Activated CD4-positive, alpha-beta T cell treated with anti-CD3 and anti-CD28 coated beads, Interleukin-2, amount 10 ng/mL, durations not matched to agents 7 days and 5 days (primary cell): Measurements from ENCODE around the gene MYO9B. TPM values are rescaled to one million over a fixed set of nuclear protein-coding genes. Genes with fewer than 3 reads are reported as not detected.

Source experiments
- CTCF ChIA-PET: fragments of 350-600 bp; sonication (Branson Sonifier 250); formaldehyde crosslinking; loops from one replicate; lab custom pipeline; 2021; ENCODE audit warnings: antibody characterized with exemption; lab: Charles Lee
- POLR2A ChIA-PET: fragments of 350-600 bp; sonication (Branson Sonifier 250); formaldehyde crosslinking; loops from one replicate; lab custom pipeline; 2021; ENCODE audit warnings: antibody characterized with exemption; lab: Charles Lee
- DNase-seq: peaks from one replicate; pipeline ENCODE4 v3.0.0-alpha.2; 2020
- H3K27ac Mint-ChIP-seq: one replicate; pipeline ENCODE4 v1.8.0; 2021; ENCODE audit warnings: mild to moderate bottlenecking, moderate library complexity, mixed read lengths
- H3K27me3 Mint-ChIP-seq: one replicate; pipeline ENCODE4 v1.8.0; 2021; ENCODE audit warnings: mixed read lengths
- H3K36me3 Mint-ChIP-seq: one replicate; pipeline ENCODE4 v1.8.0; 2021; ENCODE audit warnings: low read depth, mixed read lengths
- H3K4me1 Mint-ChIP-seq: one replicate; pipeline ENCODE4 v1.8.0; 2021; ENCODE audit warnings: mixed read lengths
- H3K4me3 Mint-ChIP-seq: one replicate; pipeline ENCODE4 v1.8.0; 2021; ENCODE audit warnings: mild to moderate bottlenecking, moderate library complexity, mixed read lengths
- H3K9me3 Mint-ChIP-seq: one replicate; pipeline ENCODE4 v1.8.0; 2021; ENCODE audit warnings: mixed read lengths
- total RNA-seq, 2 experiments: library from RNA; stranded (reverse); gene quantifications; one replicate each; pipeline ENCODE4 v1.2.3, GENCODE V29; 2021

The MYO9B gene, protein sequence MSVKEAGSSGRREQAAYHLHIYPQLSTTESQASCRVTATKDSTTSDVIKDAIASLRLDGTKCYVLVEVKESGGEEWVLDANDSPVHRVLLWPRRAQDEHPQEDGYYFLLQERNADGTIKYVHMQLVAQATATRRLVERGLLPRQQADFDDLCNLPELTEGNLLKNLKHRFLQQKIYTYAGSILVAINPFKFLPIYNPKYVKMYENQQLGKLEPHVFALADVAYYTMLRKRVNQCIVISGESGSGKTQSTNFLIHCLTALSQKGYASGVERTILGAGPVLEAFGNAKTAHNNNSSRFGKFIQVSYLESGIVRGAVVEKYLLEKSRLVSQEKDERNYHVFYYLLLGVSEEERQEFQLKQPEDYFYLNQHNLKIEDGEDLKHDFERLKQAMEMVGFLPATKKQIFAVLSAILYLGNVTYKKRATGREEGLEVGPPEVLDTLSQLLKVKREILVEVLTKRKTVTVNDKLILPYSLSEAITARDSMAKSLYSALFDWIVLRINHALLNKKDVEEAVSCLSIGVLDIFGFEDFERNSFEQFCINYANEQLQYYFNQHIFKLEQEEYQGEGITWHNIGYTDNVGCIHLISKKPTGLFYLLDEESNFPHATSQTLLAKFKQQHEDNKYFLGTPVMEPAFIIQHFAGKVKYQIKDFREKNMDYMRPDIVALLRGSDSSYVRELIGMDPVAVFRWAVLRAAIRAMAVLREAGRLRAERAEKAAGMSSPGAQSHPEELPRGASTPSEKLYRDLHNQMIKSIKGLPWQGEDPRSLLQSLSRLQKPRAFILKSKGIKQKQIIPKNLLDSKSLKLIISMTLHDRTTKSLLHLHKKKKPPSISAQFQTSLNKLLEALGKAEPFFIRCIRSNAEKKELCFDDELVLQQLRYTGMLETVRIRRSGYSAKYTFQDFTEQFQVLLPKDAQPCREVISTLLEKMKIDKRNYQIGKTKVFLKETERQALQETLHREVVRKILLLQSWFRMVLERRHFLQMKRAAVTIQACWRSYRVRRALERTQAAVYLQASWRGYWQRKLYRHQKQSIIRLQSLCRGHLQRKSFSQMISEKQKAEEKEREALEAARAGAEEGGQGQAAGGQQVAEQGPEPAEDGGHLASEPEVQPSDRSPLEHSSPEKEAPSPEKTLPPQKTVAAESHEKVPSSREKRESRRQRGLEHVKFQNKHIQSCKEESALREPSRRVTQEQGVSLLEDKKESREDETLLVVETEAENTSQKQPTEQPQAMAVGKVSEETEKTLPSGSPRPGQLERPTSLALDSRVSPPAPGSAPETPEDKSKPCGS (N-terminal part only)
- 100 to 1,000 TPM; 217 to 218 TPM for total RNA-seq

DNA sequence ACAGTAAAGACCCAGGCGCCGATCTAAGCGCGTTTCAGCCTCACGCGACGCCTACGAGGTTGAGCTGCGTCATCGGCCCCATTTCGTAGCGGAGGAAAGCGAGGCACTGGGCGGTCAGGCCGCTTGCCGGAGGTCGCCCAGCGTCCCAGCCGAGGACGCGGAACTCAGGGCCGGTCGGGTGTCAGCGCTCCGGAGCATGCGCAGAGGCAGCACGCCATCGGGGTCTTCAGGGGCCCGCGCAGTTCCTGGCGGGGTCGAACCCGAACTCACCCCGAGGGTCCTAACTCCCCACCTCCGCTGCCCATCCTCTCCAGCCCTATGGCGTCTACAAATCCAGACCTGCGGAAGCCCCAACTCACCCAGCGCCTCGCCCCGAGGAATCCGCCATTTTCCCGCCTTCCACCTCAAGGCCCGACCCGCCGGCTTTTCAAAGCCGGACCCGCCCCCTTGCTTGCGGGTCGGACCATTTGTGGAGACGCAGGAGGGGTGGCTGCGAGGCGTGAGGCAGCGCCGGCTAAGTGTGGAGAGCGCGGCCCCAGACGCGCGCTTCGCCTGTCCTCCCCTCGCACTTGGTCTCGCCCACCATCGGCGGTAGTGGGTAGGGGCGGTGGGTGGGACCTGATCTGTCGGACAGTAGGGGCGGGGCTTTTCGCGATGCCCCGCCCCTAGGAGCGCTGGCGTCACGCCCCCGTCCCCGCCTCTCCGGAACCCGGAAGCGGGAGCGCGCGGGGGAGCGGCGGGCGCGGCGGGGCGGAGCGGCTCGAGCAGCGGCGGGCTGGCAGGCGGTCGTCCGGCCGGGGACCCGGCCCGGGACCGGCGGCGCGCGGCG lies at the start of gene MYO9B, which contains the start of gene HAUS8:
MYO9B (plus strand) TSS at position 743 of the 829 bp plus-strand sequence. CDS start 25,941 bp downstream, outside the sequence.
HAUS8 (minus strand) TSS at position 418 of the 829 bp plus-strand sequence; CDS start at position 388, 30 bp downstream.
- Mint-ChIP-seq H3K4me1 (peaks cover 62% of the 10 kb centered on the region), H3K9me3 (no peaks in the 10 kb centered on the region), H3K27me3 (no peaks in the 10 kb centered on the region), H3K36me3 (peaks cover 32% of the 10 kb centered on the region), H3K27ac (peak within 1 kb of the TSS; percentile 99), H3K4me3 (peak within 1 kb of the TSS; percentile 100)
- ChIA-PET POLR2A (no interaction called here), CTCF (interaction anchor here (0.8 to 1.2 kb wide), 3 partner anchors 44 to 185 kb away, joined by 3 read pairs; no protein-coding TSS in a partner anchor)
- DNase-seq, result peak; percentile 99

DNA sequence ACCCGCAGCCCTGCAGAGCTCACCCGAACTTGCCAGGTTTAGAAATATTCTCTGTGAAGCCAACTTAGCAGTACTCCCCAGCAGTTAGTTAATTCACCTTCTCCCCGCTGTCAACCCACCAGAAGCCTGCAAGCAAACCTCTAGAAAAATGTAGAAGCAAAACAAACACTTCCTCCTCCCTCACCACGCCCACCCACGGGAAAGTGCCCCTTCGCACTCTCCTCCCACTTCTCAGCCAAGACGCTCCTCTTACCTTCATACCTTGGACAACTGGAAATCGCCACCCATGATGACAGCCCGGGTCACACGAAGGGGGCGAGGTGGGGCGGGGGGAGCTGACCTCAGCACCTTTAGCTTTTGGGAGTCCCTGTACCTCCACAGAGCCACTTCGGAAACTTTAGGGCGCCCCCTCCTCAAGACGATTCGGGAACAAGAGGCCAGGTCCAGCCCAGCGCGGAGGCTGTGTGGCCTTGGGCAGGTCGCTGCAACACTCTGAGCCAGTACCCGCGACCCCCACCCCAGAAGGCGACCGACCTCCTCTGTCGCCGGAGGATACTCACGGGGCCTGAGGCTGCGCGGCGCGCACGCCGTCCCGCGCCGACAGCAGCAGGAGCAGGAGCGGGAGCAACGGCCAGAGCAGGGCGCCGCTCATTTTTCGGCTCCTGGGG lies 49.5 kb upstream of the MYO9B start:
- H3K4me3 Mint-ChIP-seq, result no peak overlapping the region
- H3K27me3 Mint-ChIP-seq, result peaks cover 42% of the 10 kb centered on the region
- no peaks in the 10 kb centered on the region for H3K4me1 Mint-ChIP-seq
- no peak overlapping the region for H3K27ac Mint-ChIP-seq
- DNase-seq, result no peak
- peaks cover 17% of the 10 kb centered on the region for H3K9me3 Mint-ChIP-seq
- ChIA-PET POLR2A (no interaction called here), CTCF (no interaction called here)
- H3K36me3 Mint-ChIP-seq, result no peaks in the 10 kb centered on the region

DNA sequence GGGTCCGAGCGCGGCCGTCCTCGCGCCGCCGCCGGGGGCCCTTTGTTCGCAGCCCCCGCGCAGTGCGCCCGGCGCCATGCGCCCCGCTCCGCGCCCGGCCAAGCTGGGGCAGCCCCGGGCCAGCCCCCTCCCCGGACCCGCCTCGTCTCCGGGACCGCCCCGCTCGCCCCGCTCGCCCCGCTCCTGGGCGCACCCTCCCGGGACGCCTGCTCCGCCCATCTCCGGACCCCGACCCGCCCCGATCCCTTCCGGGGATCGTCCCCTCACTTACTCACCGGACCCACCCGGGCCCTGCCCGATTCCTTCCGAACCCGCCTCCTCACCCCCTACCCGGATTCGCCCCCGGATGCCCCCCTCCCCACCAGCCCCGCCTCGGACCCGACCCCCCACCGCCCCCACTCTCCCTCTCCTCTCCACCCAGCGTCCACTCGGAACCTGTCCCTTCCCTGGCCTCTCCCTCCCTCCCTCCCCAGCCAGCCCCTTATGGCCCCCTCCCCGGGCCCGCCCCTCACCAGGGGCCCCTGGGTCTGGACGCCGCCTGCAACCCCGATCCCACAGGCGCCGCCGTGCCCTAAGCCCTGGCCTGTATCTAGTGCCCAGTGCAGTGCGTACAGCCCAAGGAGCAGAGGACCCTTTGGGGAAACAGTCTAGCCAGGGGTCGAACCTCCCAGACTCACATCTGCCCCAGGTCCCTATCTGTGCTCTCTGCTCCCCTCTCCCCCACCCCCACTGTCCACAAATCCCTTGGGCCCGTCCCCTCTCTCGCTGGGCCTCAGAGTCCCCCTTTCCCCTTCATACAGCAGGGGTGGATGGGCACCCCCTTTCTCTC lies 48.7 kb upstream of the MYO9B start, which contains the start of gene CPAMD8:
CPAMD8 (minus strand) TSS at position 105 of the 829 bp plus-strand sequence. CDS start 168 bp downstream, outside the sequence.
- Mint-ChIP-seq H3K27ac (no peak within 1 kb of the TSS), H3K4me3 (no peak within 1 kb of the TSS), H3K36me3 (no peaks in the 10 kb centered on the region), H3K27me3 (peaks cover 42% of the 10 kb centered on the region), H3K4me1 (no peaks in the 10 kb centered on the region), H3K9me3 (peaks cover 17% of the 10 kb centered on the region)
- CTCF ChIA-PET, result no interaction called here
- DNase-seq, result no peak
- POLR2A ChIA-PET, result no interaction called here

DNA sequence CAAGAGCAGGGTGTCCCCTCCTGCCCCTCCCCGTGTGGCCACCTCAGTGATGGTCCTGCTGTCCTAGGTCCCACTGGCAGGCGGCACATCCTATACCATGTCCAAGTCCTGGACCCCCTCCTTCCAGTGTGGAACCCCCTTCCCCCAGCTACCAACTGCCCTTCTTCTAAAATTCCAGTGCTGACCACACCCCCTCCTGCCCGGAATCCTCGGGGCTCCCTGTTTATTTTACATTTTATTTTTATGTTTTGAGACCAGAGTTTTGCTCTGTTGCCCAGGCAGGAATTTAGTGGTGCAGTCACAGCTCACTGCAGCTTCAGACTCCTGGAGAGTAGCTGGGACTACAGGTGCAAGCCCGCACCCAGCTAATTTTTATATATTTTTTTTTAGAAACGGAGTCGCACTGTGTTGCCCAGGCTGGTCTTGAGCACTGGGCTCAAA lies 48.0 kb upstream of the MYO9B start:
- no peaks in the 10 kb centered on the region for H3K36me3 Mint-ChIP-seq
- no peak for DNase-seq
- H3K4me3 Mint-ChIP-seq, result no peak overlapping the region
- no peak overlapping the region for H3K27ac Mint-ChIP-seq
- POLR2A ChIA-PET, result no interaction called here
- no peaks in the 10 kb centered on the region for H3K4me1 Mint-ChIP-seq
- H3K27me3 Mint-ChIP-seq, result peaks cover 42% of the 10 kb centered on the region
- CTCF ChIA-PET, result no interaction called here
- peaks cover 17% of the 10 kb centered on the region for H3K9me3 Mint-ChIP-seq

DNA sequence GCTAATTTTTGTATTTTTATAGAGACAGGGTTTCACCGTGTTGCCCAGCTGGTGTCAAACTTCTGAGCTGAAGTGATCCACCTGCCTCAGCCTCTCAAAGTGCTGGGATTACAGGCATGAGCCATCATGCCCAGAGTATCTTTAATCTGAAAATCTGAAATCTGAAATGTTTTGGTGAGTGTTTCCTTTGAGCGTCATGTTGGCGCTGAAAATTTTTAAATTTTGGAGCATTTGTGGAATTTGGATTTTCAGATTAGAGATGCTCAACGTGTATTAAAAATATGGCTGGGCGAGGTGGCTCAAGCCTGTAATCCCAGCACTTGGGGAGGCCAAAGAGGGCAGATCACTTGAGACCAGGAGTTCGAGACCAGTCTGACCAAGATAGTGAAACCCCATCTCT lies 43.8 kb upstream of the MYO9B start:
- ChIA-PET CTCF (no interaction called here), POLR2A (no interaction called here)
- Mint-ChIP-seq H3K27ac (no peak overlapping the region), H3K4me1 (no peaks in the 10 kb centered on the region), H3K9me3 (no peaks in the 10 kb centered on the region), H3K36me3 (no peaks in the 10 kb centered on the region), H3K27me3 (peaks cover 17% of the 10 kb centered on the region), H3K4me3 (no peak overlapping the region)
- DNase-seq, result no peak

DNA sequence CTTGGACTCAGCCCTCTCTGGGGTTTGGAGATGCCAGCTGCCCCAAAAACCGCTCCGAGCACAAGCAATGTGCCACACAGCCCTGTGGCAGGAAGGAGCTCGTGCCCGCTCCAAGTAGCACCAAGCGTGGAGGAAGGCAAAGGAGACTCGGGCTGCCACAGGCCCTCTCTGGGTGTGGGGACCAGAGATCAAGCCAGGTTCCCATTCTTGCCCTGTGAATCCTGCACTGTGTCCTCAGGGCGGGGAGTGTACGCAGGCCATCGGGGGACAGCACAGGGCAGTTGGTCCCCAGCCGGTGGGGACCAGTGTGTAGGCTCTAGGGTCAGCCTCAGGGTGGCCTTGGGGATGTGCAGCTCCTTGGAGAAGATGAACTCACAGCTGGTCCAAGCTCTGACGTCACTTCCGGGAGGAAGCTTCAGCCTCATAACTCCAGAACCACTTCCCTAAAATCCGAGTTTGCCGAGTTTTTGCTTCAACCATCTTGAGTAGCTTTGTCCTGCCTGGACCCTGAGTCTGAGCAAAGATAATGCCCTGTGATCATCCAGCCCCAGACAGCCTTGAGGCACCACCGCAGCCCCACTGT lies 39.6 kb upstream of the MYO9B start:
- no peak overlapping the region for H3K4me3 Mint-ChIP-seq
- H3K9me3 Mint-ChIP-seq, result no peaks in the 10 kb centered on the region
- H3K4me1 Mint-ChIP-seq, result no peaks in the 10 kb centered on the region
- POLR2A ChIA-PET, result no interaction called here
- H3K27me3 Mint-ChIP-seq, result no peaks in the 10 kb centered on the region
- no peak overlapping the region for H3K27ac Mint-ChIP-seq
- no peaks in the 10 kb centered on the region for H3K36me3 Mint-ChIP-seq
- CTCF ChIA-PET, result interaction anchor here (0.7 kb wide), 1 partner anchor 26 kb away, joined by 3 read pairs; no protein-coding TSS in a partner anchor
- no peak for DNase-seq

DNA sequence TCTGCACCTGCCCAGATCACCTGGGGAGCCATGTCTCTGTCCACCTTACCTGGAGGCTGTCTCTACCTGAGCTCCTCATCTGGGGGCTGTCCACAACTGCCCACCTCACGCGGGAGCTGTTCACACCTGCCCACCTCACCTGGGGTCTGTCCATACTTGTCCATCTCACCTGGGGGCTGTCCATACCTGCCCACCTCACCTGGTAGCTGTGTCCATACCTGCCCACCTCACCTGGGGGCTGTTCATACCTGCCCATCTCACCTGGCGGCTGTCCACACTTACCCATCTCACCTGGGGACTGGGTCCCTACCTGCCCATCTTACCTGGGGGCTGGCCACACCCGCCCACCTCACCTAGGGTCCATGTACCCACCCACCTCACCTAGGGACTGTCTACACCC lies 38.9 kb upstream of the MYO9B start:
- H3K27ac Mint-ChIP-seq, result peak overlapping the region; percentile 41
- no peaks in the 10 kb centered on the region for H3K27me3 Mint-ChIP-seq
- POLR2A ChIA-PET, result no interaction called here
- no peak overlapping the region for H3K4me3 Mint-ChIP-seq
- no peaks in the 10 kb centered on the region for H3K4me1 Mint-ChIP-seq
- no peaks in the 10 kb centered on the region for H3K9me3 Mint-ChIP-seq
- no peak for DNase-seq
- no peaks in the 10 kb centered on the region for H3K36me3 Mint-ChIP-seq
- CTCF ChIA-PET, result no interaction called here

DNA sequence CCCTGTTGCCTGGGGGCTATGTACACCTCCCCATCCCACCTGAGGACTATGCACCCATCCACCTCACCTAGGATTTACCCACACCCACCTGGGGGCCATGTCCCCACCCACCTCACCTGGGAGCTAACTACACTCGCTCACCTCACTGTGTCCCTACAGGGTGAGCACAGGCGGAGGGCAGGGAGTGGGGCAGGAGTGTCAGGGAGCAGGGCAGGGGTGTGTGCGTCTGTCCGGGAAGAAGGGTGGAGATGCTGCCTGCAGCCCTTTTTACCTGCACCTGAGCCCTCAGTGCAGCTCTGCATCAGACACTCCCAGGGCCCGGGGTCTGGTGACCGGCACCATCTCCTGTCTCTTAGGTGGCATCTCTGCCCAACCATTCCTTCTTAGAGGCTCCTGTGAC lies 38.4 kb upstream of the MYO9B start:
- CTCF ChIA-PET, result no interaction called here

DNA sequence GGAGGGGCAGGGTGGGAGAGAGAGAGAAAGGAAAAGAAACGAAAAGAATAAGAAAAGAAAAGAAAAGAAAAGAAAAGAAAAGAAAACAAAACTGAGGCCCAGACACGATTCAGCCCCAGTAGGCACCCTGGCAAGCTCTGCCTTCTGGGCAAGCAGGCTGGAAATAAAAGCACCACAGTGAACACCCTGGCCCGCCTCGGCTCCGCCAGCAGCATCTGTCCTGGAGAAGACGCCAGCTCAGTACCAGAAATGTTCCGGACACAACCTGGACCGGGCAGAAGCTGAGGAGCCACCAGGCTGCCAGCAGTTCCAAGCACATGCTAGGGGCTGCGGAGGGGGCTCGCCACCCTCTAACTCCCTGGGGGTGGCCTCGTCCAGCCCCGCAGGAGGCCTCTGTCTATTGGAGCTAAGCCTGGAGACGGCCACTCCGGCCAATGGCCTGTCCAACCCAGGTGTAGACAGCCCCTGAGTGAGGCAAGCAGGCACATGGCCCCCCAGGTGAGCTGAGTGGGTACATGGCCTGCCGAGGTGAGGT lies 37.5 kb upstream of the MYO9B start:
- ChIA-PET POLR2A (no interaction called here), CTCF (no interaction called here)
- Mint-ChIP-seq H3K36me3 (no peaks in the 10 kb centered on the region), H3K27me3 (no peaks in the 10 kb centered on the region), H3K4me1 (no peaks in the 10 kb centered on the region), H3K4me3 (no peak overlapping the region), H3K9me3 (no peaks in the 10 kb centered on the region), H3K27ac (no peak overlapping the region)
- no peak for DNase-seq

More for the DNA sequence above, 38.4 kb upstream of the MYO9B start:
- H3K4me3 Mint-ChIP-seq, result no peak overlapping the region
- H3K36me3 Mint-ChIP-seq, result no peaks in the 10 kb centered on the region
- no peaks in the 10 kb centered on the region for H3K9me3 Mint-ChIP-seq
- no peak for DNase-seq
- H3K27ac Mint-ChIP-seq, result no peak overlapping the region
- no peaks in the 10 kb centered on the region for H3K27me3 Mint-ChIP-seq
- H3K4me1 Mint-ChIP-seq, result no peaks in the 10 kb centered on the region
- POLR2A ChIA-PET, result no interaction called here

DNA sequence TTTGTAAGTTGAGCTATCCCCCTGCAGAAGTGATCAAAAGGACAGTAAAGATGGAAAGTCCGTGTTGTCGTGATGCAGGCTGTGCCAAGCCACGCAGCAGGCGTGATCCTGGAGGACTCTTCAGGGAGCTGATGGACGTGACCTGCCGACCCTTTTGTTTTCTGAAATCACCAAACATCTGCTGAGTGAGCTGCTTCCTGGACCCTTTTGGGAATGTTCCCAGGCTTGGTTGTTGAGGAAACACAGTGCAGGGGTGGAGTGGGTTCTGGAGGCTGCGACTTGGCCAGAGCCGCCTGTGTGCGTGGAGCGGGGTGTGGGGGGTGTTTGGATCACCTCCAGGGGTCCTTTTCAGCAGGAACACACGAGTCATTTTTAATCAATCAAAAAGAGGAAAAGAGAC lies 33.6 kb upstream of the MYO9B start:
- Mint-ChIP-seq H3K9me3 (no peaks in the 10 kb centered on the region), H3K27ac (no peak overlapping the region), H3K4me3 (no peak overlapping the region), H3K4me1 (no peaks in the 10 kb centered on the region), H3K36me3 (no peaks in the 10 kb centered on the region), H3K27me3 (no peaks in the 10 kb centered on the region)
- no peak for DNase-seq
- ChIA-PET POLR2A (no interaction called here), CTCF (no interaction called here)
